ENCODE data around the gene PAF1.

PAF1 gene

GRCh38 chr19:39416152-39417120 lies 25.5 kb upstream of the PAF1 start:
- DNase-seq (ENCODE audit: low spot score) = no peak

DNA sequence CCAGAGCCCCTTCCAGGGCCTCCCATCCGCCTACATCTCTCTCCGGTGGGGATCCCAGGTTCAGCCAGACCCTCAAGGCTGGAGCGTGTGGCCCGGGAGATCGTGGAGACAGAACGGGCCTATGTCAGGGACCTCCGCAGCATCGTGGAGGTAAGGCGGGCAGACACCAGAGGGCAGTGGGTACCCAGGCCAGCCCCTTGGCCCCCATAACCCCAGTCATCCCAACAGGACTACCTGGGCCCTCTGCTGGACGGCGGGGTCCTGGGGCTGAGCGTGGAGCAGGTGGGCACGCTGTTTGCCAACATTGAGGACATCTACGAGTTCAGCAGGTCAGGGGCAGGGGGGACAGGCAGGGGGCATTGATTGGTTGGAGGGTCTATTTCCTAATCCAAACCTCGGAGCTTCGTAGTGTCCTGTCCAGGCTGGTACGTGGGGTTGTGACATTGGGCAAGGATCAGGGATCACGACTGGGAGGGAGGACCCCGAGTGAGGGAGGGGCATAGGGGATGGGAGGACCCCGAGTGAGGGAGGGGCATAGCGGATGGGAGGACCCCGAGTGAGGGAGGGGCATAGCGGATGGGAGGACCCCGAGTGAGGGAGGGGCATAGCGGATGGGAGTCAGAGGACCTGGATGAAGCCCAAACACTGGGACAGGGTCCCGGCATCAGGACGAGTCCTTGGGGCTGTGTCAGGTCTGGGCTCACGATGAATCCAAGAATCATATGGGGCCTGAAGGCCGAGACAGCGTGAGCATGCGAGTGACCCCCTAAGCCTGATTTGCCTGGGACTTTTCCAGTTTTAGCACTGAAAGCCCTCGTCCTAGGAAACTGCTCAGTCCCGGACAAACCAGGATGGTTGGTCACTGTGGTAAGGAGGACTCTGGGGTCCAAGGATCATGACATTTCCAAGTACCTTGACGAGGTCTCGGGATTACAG lies 24.5 kb upstream of the PAF1 start:
- DNase-seq (ENCODE audit: low spot score) = no peak

DNA sequence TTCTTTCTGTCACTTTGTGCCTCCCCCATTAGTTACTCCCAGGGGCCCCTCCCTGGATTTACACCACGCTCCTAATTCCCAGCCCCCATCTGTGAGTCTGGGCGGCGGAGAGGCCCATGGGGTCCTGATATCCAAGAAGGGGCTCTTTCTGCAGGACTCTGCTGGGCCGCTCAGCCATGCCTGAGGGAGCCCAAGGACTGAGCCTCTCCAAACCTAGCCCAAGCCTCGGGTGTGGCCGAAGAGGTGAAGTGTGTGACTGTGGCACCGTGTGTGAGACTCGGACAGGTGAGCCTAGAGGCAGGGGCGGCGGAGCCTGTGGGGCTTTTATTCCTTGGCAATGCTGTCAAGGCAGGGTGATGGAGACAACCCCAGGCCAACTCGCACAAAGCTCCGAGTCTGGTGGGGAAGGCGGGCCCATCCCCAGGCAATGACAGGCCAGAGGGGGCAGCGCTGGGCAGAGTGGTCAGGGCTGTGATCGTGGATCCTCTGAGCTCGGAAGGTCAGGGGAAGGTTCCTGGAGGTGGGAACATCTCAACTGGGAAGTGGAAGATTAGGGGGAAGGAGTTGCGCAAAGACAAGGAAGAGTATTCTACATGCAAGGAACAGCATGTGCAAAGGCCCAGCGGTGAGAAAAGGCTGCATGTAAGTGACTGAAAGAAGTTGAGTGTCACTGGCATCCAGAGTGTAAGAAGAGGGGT lies 23.2 kb upstream of the PAF1 start:
- no peak for DNase-seq (ENCODE audit: low spot score)

GRCh38 chr19:39413272-39413910 lies 22.5 kb upstream of the PAF1 start:
- no peak for DNase-seq (ENCODE audit: low spot score)

DNA sequence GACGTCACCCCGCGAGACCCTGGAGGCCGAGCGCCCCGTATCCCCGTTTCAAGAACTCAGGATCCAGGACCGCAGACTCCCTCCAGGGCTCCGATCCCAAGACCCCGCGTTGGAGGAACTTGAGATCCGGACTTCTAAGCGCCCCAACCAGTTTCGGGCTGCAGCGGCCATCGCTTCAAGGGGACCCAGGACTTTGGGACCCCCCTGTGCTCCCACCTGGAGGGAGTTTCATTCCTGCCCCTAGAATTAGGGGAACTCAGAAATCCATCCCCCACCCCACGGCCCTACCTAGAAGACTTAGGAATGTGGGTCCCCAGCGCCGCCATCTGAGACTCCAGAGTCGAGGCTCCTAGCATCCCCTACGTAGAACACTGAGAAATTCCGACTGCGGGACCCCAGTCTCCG lies 22.0 kb upstream of the PAF1 start:
- no peak for DNase-seq (ENCODE audit: low spot score)

GRCh38 chr19:39412100-39412866 lies 21.4 kb upstream of the PAF1 start, which contains the start of gene PLEKHG2:
TSS of gene PLEKHG2 (plus strand) at chr19:39412669. CDS start at chr19:39414087, 1,418 bp downstream.
- peak; percentile 96 for DNase-seq (ENCODE audit: low spot score)

- peak; percentile 88 for DNase-seq (ENCODE audit: low spot score)
Measured at GRCh38 chr19:39411832-39412099, 20.9 kb upstream of the PAF1 start.

DNA sequence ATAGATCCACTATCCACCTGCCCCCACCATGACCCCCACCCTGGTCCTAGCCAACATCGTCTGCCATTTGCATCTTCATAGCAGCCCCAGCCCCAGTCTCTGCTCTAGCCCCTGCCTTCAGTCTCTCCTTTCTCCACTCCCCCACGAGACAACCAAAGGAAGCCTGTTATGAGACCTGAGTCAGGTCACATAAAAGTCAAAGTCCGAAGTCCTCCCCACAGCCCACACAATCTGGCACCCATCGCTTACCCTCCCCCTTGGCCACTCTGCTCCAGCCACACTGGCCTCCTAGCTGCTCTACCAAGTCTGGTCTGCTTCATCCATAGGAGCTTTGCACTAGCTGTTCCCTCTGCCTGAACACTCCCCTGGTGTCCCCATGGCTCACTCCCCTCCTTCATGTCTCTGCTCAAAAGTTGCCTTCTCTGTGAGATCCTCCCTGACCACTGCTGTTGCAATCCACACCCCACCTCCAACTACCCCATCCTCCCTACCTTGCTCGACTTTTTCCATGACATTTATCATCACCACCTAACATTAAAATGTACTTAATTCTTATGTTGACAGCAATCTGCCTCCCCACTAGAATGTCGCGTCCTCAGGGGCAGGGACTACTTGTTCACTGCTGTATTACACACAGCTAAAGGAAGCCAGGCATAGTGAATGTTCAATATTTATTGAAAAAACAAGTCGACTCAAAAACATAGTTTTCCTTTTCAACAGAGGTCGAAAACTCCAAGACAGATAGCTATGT lies 20.4 kb upstream of the PAF1 start:
- DNase-seq (ENCODE audit: low spot score) = no peak

DNA sequence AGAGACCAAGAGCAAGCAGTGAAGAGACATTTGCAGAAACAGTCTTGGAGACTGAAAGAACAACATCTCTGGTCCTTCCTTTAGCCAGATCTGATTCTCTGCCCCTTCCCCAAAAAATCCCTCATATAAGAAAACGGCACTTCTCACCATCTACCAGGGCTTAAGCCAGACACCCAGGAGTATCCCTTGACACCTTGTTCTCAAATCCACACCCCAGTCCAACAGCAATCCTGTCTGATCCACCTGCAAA lies 19.9 kb upstream of the PAF1 start:
- DNase-seq (ENCODE audit: low spot score) = no peak

DNA sequence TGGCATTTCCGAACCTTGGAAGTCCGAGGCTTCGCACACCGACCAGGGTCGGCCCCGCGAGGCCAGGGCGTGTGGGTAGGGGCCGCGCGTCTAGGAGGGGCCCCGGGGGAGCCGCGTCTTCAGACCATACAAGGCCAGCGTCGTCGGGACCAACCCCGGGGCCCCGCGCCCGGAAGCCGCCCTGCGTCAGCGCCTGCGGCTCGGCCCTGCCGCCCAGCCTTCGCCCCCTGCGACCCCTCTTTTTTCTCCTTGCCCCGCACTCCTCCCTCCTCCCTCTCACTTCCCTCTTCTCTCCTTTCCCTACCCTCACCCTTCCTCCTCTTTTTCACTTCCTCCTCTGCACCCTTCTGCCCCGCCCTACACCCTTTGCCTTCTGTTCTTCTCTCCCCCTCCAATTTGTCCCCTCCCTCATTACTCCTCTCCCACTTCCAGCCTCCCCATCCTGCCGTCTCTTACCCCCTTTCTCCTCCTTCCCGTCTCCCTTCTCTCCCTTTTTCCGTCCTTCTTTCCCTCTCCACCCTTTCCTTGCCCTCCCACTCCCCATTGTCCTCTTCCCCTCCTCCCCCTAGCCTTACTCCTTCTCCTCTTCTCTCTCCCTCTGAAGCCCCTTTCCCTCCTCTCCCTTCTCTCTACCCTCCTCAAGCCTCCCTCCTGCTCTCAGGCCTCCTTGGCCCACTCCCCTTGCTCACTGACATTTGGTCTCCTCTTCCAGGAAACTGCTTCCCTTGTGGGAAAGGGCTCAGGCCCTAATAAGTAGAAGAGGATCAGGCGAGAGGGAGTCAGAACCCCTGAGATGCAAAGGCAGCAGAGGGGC lies 19.3 kb upstream of the PAF1 start:
- DNase-seq (ENCODE audit: low spot score) = no peak

DNA sequence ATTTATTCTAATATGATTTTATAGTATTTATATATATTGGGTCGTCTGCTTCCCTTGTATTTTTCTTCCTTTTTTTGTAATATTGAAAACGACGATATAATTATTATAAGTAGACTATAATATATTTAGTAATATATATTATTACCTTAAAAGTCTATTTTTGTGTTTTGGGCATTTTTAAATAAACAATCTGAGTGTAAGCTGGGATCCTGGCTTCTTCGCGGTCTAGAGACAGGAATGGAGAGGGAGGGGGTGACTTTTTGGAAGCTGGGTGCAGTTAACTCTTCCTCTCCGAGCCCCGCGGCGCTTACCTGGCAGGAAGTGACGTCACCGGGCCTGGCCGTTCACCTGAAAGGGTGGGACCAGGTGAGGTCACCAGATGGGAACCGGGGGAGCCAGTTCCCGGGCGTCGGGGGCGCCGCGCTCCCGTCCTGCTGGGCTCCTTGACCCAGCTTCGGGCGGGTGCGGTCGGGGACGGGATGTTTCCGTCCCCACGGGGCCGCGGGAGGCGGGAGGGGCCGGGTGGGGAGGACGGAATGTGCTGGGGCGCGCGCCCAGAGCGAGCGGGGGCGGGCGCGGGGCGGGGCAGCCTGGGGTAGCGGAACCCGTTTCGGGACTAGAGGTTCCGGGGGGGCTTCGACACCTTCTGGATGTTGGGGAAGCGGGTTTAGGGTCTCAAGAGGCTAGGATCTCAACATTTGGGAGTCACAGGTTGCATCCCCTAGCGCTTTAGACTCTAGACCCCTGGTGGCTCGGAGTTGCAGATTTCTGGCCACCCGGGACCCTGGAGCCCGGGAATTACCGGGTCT lies 18.5 kb upstream of the PAF1 start:
- no peak for DNase-seq (ENCODE audit: low spot score)

DNA sequence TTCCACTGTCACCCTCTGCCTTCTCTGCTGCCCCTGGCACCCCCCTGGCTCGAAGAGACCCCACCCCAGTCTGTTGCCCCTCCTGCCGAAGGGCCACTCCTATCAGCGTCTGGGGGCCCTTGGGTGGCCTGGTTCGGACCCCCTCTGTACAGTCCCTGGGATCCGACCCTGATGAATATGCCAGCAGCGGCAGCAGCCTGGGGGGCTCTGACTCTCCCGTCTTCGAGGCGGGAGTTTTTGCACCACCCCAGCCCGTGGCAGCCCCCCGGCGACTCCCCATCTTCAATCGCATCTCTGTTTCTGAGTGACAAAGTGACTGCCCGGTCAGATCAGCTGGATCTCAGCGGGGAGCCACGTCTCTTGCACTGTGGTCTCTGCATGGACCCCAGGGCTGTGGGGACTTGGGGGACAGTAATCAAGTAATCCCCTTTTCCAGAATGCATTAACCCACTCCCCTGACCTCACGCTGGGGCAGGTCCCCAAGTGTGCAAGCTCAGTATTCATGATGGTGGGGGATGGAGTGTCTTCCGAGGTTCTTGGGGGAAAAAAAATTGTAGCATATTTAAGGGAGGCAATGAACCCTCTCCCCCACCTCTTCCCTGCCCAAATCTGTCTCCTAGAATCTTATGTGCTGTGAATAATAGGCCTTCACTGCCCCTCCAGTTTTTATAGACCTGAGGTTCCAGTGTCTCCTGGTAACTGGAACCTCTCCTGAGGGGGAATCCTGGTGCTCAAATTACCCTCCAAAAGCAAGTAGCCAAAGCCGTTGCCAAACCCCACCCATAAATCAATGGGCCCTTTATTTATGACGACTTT lies 17.7 kb upstream of the PAF1 start:
- DNase-seq (ENCODE audit: low spot score) = no peak

DNA sequence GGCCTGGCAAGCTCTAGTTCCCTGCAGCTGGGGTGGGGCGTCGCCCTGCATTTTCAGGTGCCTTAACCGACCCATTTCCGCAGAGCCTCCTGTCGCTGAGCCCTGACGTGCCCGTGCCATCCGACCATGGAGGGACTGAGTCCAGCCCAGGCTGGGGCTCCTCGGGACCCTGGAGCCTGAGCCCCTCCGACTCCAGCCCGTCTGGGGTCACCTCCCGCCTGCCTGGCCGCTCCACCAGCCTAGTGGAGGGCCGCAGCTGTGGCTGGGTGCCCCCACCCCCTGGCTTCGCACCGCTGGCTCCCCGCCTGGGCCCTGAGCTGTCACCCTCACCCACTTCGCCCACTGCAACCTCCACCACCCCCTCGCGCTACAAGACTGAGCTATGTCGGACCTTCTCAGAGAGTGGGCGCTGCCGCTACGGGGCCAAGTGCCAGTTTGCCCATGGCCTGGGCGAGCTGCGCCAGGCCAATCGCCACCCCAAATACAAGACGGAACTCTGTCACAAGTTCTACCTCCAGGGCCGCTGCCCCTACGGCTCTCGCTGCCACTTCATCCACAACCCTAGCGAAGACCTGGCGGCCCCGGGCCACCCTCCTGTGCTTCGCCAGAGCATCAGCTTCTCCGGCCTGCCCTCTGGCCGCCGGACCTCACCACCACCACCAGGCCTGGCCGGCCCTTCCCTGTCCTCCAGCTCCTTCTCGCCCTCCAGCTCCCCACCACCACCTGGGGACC lies 16.9 kb upstream of the PAF1 start:
- no peak for DNase-seq (ENCODE audit: low spot score)

GRCh38 chr19:39407410-39407659 lies 16.4 kb upstream of the PAF1 start:
- no peak for DNase-seq (ENCODE audit: low spot score)

- DNase-seq (ENCODE audit: low spot score) = no peak
Measured at GRCh38 chr19:39406656-39407409, 15.9 kb upstream of the PAF1 start, which contains the start of gene ZFP36. TSS of gene ZFP36 (plus strand) at chr19:39406847. CDS start at chr19:39406905, 58 bp downstream.

- no peak for DNase-seq (ENCODE audit: low spot score)
Measured at GRCh38 chr19:39405958-39406655, 15.2 kb upstream of the PAF1 start.
